WTC11 (cell line): Measurements from ENCODE around the gene NCS1.

Experiments
- TF ChIP-seq, protein P1 (sequence below): fragments of 200-600 bp; IDR thresholded peaks from 2 replicates; pipeline ENCODE4 v1.8.0; 2022; ENCODE audit warnings: antibody characterized with exemption
- TF ChIP-seq, protein P2 (sequence below): sonication (generic); formaldehyde crosslinking; IDR thresholded peaks from 2 replicates; pipeline ENCODE4 v1.8.1; 2022; ENCODE audit warnings: low read depth, missing genetic modification reagents, borderline replicate concordance

DNA sequence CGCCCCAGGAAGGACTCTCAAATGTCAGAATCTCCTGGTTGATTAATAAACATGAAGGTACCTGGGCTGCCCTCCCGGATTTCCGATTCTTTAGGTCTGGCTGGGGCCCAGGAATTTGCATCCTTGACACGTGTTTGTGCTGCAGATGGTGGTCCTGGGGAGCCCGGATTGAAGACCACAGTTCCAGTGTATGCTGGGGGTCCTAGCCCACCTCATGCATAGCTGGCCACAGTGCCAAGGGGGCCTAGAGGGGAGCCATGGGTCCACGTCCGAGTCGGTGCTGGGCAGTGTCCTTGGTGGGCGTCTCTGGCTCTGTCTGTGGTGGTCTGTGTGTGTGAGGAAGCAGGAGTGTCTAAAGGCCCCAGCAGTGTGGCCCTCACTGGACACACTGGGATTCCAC is 3.2 kb downstream of the NCS1 start:
- TF ChIP-seq, protein P1, sequence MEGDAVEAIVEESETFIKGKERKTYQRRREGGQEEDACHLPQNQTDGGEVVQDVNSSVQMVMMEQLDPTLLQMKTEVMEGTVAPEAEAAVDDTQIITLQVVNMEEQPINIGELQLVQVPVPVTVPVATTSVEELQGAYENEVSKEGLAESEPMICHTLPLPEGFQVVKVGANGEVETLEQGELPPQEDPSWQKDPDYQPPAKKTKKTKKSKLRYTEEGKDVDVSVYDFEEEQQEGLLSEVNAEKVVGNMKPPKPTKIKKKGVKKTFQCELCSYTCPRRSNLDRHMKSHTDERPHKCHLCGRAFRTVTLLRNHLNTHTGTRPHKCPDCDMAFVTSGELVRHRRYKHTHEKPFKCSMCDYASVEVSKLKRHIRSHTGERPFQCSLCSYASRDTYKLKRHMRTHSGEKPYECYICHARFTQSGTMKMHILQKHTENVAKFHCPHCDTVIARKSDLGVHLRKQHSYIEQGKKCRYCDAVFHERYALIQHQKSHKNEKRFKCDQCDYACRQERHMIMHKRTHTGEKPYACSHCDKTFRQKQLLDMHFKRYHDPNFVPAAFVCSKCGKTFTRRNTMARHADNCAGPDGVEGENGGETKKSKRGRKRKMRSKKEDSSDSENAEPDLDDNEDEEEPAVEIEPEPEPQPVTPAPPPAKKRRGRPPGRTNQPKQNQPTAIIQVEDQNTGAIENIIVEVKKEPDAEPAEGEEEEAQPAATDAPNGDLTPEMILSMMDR: no peak
- TF ChIP-seq, protein P2, sequence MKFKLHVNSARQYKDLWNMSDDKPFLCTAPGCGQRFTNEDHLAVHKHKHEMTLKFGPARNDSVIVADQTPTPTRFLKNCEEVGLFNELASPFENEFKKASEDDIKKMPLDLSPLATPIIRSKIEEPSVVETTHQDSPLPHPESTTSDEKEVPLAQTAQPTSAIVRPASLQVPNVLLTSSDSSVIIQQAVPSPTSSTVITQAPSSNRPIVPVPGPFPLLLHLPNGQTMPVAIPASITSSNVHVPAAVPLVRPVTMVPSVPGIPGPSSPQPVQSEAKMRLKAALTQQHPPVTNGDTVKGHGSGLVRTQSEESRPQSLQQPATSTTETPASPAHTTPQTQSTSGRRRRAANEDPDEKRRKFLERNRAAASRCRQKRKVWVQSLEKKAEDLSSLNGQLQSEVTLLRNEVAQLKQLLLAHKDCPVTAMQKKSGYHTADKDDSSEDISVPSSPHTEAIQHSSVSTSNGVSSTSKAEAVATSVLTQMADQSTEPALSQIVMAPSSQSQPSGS (CRISPR knock-in tag): no peak
